AG10803 (cell line): ENCODE results near the gene TMEM80.

Experiments
- DNase-seq: peaks from one replicate; pipeline ENCODE4 v3.0.0; 2010; ENCODE audit warnings: low read depth
- H3K4me3 ChIP-seq: 2 replicates; pipeline ENCODE4 v1.5.1; 2011; ENCODE audit warnings: mild to moderate bottlenecking, low read length, control low read depth
- CTCF ChIP-seq: conservative IDR thresholded peaks from 2 replicates; pipeline ENCODE4 v1.5.1; 2011; ENCODE audit warnings: mild to moderate bottlenecking, low read length, control low read depth, inconsistent platforms

TMEM80 gene

GRCh38 chr11:742571-743201, 47.1 kb downstream of the TMEM80 start:
- no peak overlapping the region for H3K4me3 ChIP-seq
- no peak for DNase-seq
- no peak for TF ChIP-seq CTCF

GRCh38 chr11:745428-745827, 49.8 kb downstream of the TMEM80 start:
- TF ChIP-seq CTCF = no peak
- DNase-seq = no peak
- no peak overlapping the region for H3K4me3 ChIP-seq

GRCh38 chr11:746289-747157, 50.9 kb downstream of the TMEM80 start:
- peak overlapping the region; percentile 64 for H3K4me3 ChIP-seq
- TF ChIP-seq CTCF = no peak
- no peak for DNase-seq

GRCh38 chr11:747158-748006, 51.8 kb downstream of the TMEM80 start, which contains the start of gene TALDO1:
TSS of gene TALDO1 (plus strand) at chr11:747464. CDS start at chr11:747482, 18 bp downstream.
- DNase-seq = peak; percentile 76
- no peak for TF ChIP-seq CTCF
- H3K4me3 ChIP-seq = peak within 1 kb of the TSS; percentile 73

GRCh38 chr11:748007-748359, 52.4 kb downstream of the TMEM80 start:
- no peak for TF ChIP-seq CTCF
- peak; percentile 40 for DNase-seq
- peak overlapping the region; percentile 73 for H3K4me3 ChIP-seq

- TF ChIP-seq CTCF = no peak
- no peak for DNase-seq
- H3K4me3 ChIP-seq = no peak overlapping the region; the same call in 1 of the 2 replicates
Measured at GRCh38 chr11:749731-750130, 54.1 kb downstream of the TMEM80 start.
